Stimulated activated CD8-positive, alpha-beta memory T cell treated with anti-CD3 and anti-CD28 coated beads, Interleukin-4, amount 100 ng/mL, for 4 hours (primary cell): ENCODE results near the gene CACNB1.
"Not testable (repeated sequence)": the region's sequence is repeated elsewhere in the genome, so short reads cannot be mapped to it uniquely, and the experiment has no call there.

Experiments used
- DNase-seq, 2 donors: peaks; one replicate each; pipeline ENCODE4 v3.0.0-alpha.2; 2020; ENCODE audit warnings: low read depth in 2 of 2, low spot score in 1 of 2

The CACNB1 gene

GRCh38 chr17:39177256-39177655, 20.2 kb downstream of the CACNB1 start:
- no peak for DNase-seq

GRCh38 chr17:39175695-39176093, 21.8 kb downstream of the CACNB1 start:
- no peak for DNase-seq

GRCh38 chr17:39174920-39175694, 22.4 kb downstream of the CACNB1 start:
- peak; percentile 53 to 68 for DNase-seq

- no peak for DNase-seq
Observed at GRCh38 chr17:39173526-39174274, 23.8 kb downstream of the CACNB1 start.

DNA sequence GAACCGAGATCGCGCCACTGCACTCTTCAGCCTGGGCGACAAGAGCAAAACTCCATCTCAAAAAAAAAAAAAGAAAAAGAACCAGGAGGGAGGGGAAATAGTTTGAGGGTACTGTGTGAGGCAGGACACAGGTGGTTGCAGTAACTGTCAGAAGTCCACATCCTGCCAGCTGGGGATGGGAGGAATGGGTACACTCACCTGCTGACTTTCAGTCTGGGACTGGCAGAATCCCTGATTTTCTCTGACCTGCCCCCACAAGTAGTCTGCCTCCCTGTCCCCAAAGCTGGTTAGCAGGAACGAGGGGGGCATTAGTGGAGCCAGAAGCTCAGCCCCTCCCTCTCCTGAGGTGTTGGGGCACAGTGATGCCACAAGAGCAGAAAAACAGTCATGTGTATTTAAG, 24.4 kb downstream of the CACNB1 start:
- DNase-seq: no peak

- DNase-seq: no peak
Observed at GRCh38 chr17:39171933-39172332, 25.5 kb downstream of the CACNB1 start.

- DNase-seq: no peak
Observed at GRCh38 chr17:39170558-39170957, 26.9 kb downstream of the CACNB1 start.

- no peak for DNase-seq
Observed at GRCh38 chr17:39170109-39170508, 27.4 kb downstream of the CACNB1 start.

DNA sequence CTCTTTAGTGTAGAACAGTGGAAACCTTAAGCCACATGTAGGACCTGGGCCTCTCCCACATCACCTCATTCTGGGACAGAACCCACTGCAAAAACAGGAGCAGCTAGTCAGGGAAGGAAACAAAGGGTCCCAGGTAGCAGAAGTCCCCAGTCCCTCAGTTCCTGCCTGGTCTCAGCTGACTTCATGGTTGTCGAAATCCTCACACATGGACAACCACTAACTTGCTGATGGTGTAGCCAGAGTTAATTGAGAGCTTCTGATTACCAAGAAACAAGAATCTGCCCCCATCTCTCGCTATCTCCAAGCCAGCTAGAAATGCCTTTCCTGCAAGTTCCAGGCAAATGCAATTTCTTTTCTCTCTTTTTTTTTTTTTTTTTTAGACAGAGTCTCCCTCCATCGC, 28.0 kb downstream of the CACNB1 start:
- no peak for DNase-seq

GRCh38 chr17:39169101-39169500, 28.4 kb downstream of the CACNB1 start:
- no peak for DNase-seq

GRCh38 chr17:39168503-39168902, 29.0 kb downstream of the CACNB1 start:
- DNase-seq: not testable (repeated sequence)

DNA sequence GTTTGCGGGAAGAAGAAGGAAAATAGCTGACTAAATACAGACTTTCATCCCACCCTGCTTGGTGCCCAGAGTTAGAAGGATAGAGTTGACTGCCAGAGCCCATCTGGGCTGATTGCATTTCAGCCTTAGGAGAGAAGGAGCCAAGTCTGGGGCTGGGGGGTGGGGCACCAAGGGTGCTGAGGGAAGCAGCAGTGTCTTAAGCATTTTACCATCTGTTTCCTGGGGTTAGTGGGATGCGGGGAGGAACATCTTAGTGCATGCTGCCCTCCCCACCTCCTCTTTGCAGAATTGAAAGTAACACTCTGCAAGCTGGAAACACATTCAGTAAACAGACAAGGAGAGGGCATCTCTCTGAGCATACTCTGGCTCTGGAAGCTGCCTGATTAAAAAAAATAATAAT, 30.0 kb downstream of the CACNB1 start:
- DNase-seq: no peak

GRCh38 chr17:39166437-39167335, 30.8 kb downstream of the CACNB1 start:
- DNase-seq: no peak

GRCh38 chr17:39165841-39166349, 31.6 kb downstream of the CACNB1 start, which contains the start of gene ARL5C:
Gene ARL5C (minus strand): TSS chr17:39166161. CDS start chr17:39165760, 401 bp downstream.
- DNase-seq: no peak

- DNase-seq: no peak
Observed at GRCh38 chr17:39165178-39165840, 32.2 kb downstream of the CACNB1 start.

DNA sequence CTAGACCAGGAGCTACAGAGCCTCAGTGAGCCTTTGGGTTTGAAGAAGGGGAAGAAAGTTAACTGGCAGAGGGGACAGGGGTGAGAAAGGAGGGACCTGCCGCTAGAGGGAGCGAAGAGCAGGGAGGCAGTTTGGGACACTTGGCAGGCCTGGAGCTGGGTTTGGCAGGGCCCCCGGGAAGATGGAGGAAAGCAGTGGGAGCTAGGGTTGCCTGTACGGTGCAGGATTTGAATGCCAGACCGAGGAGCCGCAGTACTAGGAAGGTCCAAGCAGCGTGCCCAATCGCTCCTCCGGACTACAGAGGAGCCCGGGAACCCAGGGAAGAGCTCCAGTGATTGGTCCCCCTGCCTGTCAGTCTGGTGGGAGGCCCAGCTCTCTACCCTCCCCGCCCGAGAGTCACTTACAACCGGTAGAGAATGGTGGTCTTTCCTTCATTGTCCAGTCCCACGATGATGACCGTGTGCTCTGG, 32.8 kb downstream of the CACNB1 start:
- DNase-seq: peak; percentile 53 to 67

DNA sequence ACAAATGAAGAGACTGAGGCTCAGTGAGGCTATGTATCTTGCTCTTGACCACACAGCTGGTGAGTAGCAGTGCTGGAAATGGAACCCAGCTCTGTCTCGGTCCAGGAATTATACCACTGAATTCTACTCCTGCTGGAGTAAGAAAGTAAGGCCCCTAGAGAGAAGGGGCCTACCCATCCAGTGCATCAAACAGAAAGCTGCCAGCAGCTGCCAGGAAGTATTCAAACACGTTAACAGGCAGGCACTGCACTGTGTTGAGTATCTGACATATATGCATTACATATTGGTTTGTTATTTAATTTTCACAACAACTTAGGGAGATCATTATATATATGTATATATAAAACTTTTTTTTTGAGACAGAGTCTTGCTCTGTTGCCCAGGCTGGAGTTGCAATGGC, 35.5 kb downstream of the CACNB1 start:
- no peak for DNase-seq

- no peak for DNase-seq
Observed at GRCh38 chr17:39158623-39159022, 38.8 kb downstream of the CACNB1 start.

DNA sequence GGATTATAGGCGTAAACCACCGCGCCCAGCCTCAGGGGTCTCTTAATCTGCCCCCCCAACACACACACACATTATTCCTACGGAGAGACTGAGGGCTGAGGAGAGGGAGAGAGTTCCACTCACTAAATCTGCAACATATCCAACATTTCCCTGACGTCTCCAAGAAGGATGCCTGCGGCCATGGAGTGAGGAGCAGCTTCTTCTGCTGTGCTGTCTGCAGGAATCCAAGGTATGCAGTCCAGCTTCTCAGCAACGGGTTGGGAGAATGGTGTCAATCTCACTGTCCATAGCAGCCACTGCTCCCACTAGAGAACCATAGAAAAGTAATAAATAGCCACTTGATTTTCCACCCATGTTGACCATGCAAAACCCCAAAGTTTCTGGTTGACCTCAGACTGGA, 41.0 kb downstream of the CACNB1 start:
- DNase-seq: no peak

GRCh38 chr17:39155654-39156053, 41.8 kb downstream of the CACNB1 start:
- no peak for DNase-seq
